Esophagus squamous epithelium (tissue), 4 donors: Measurements from ENCODE around the gene ZNF57.

ENCODE experiments used
- CTCF ChIP-seq, 6 experiments: fragments of 450-650 bp in 4 of 6; fragments of 200-600 bp in 2 of 6; sonication (generic) in 2 of 6; IDR thresholded peaks; one replicate each; pipeline ENCODE4 v1.5.1; 2016 to 2019; ENCODE audit warnings: antibody characterized with exemption in 6 of 6, mild to moderate bottlenecking in 4 of 6, moderate library complexity in 4 of 6
- POLR2A ChIP-seq, 4 donors: fragments of 450-650 bp; IDR thresholded peaks; one replicate each; pipeline ENCODE4 v1.6.1; 2017; ENCODE audit warnings: antibody characterized with exemption in 4 of 4, mild to moderate bottlenecking in 4 of 4, moderate library complexity in 3 of 4

GRCh38 chr19:2867025-2867991 lies 33.4 kb upstream of the ZNF57 start, which contains the start of gene ZNF556:
- TF ChIP-seq CTCF (IDR thresholded peaks at IDR 0.05) (no peak), POLR2A (IDR thresholded peaks at IDR 0.05) (no peak)
